NAMALWA (cell line): ENCODE measurements around the gene AADACL4.
"Not testable (repeated sequence)": the region's sequence is repeated elsewhere in the genome, so short reads cannot be mapped to it uniquely, and the experiment has no call there.

Experiments
- DNase-seq: peaks from one replicate; pipeline ENCODE4 v3.0.0-alpha.2; 2015; ENCODE audit warnings: low spot score

Gene AADACL4

DNA sequence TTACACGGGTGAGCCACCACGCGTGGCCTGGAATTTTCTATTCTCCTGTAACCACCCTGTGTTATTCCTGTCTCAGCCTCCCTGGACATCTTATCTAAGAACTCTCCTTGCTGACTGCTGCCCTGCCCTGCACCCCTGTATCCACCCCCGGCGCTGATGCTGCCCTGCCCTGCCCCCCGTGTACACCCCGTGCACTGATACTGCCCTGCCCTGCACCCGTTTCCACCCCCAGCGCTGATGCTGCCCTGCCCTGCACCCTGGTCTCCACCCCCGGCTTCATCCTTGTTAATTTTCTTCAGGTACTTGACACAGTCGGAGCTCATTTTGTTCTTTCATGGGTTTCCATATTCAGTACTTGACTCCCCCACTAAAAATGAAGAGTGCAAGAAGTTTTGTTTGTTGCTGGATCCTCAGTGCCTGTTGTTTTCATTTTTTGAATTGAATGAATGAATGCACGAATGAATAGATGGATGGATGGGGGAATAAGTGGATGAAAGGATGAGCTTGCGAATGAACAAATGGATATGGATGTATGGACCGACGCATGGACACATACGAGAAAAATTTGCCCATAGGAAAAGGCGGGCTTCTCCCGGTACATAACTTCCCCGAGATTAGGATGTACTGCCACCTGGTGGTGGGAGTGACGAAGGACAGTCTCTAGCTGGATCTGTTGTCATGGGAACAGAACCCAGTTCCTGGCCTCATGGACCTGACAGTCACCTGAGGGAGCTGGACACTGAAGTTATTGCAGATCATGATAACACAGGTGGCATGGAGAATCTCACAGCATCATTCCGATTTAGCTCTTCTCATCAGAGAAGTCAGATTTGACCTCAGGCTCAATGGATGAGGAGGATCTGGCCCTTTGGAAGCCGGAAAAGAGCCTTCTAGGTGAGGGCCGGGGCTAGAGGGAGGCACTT, 14.9 kb downstream of the AADACL4 start:
- peak; percentile 85 for DNase-seq

DNA sequence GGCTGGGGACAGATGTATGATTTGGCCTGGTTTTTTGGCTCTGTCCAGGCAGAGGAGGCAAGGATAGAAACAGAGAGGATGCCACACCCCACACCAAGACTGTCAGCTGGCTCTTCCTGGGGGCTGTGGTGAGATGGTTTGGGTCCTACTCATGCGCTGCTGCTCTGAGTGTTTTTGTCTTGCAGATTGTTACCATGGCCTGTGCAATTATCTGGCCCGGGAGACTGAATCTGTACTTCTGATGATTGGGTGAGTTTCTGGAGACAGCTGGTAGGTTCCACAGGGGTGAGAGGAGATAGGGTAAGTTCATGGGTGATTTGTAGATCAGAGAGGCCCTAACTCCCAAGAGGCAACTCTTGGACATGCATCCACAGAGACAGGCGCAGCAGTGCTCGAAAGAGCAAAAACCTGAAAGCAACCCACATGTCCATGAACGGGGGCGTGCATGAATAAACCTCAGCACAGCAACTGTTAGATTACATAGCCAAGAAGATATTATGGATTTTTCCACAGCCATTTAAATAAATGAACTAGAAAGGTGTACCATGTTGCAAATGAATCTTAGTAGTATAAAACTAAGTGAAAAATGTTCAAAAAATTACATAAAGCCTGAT, 17.8 kb downstream of the AADACL4 start:
- no peak for DNase-seq

DNA sequence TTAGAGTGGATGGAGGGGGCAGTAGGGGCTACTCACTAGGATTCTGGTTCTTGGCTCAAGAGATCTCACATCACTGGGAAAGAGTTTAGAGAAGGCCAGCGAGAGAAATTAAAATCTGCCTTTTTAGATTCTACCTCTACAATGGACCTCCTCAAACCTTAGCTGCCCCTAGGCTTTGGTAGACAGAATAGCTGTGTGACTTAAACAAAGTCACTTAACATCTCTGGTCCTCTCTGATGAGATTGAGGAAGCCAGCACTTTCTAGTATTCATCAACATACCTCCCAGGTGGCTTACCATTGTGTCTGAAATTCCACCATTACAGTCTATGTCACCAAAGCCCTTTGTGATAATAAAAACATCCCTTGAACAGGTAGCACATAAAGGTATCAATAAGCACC, 18.7 kb downstream of the AADACL4 start:
- no peak for DNase-seq

DNA sequence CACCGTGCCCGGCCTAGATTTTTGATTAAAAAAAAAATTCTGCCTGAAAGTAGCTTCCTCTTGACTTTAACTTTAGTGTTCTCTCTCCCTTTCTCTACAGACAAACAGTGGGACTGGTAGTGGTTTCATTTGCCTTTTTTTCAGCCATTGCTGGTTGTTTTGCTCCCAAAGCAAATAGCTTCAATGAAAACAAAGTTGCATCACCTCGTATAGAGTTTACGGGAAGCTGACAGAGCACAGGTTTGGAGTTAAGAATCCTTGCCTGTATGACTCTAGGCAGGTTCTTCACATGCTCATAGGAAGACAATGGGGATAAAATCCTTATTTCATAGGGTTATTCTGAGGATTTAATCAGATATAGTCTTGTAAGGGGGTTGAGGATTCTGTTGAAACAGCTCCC, 21.6 kb downstream of the AADACL4 start:
- no peak for DNase-seq

DNA sequence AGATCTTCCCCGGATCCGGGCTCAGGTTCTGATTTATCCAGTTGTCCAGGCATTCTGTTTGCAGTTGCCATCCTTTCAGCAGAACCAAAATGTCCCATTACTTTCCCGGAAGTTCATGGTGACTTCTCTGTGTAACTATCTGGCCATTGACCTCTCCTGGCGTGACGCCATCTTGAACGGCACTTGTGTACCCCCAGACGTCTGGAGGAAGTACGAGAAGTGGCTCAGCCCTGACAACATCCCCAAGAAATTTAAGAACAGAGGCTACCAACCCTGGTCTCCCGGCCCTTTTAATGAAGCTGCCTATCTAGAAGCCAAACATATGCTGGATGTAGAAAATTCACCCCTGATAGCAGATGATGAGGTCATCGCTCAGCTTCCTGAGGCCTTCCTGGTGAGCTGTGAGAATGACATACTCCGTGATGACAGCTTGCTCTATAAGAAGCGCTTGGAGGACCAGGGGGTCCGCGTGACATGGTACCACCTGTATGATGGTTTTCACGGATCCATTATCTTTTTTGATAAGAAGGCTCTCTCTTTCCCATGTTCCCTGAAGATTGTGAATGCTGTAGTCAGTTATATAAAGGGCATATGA, 22.4 kb downstream of the AADACL4 start:
- no peak for DNase-seq

DNA sequence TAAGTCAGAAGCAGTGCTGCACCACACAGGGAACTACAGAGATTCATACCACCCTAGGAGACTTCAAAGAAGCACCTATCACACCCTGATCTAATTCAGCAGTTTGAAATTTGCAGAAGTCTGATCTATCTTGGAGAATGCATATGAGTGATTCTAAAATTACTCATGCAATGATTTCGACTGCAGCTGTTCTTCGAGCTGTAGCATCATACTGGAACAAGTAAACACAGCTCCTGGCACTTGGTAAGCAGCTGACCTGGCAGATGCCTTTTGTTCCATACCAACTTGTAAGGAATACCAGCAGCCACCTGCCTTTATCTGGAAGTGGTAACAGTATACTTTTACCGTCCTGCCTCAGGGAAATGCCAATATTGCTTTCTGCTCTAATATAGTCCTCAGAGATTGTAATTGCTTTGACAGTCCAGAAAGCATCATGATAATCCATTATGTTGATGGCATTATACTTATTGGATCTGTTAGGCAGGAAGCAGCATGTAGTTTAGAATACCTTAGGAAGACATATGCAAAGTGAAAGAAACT, 25.7 kb downstream of the AADACL4 start:
- DNase-seq = no peak

DNA sequence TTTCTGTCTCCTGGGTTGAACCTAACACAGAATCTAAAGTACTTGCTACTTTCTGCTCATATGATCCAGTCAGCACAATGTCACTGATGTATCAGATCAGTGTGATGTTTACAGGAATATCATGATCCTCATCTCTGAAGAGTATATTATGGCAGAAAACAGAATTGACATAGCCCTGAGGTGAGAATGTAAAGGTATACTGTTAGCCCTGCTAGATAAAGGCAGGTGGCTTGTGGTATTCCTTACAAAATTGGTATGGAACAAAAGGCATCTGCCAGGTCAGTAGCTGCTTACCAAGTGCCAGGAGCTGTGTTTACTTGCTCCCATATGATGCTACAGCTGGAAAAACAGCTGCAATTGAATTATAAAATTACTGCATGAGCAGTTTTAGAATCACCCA, 30.5 kb downstream of the AADACL4 start:
- no peak for DNase-seq

DNA sequence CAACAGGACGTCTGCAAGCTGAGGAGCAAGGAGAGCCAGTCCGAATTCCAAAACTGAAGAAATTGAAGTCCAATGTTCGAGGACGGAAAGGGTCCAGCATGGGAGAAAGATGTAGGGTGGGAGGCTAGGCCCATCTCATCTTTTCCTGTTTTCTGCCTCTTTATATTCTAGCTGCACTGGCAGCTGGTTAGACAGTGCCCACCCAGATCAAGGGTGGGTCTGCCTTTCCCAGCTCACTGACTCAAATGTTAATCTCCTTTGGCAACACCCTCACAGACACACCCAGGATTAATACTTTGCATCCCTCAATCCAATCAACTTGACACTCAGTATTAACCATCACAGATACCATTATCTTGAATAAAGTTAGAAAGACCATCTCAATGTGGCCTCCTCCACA, 32.2 kb downstream of the AADACL4 start:
- DNase-seq = not testable (repeated sequence)

DNA sequence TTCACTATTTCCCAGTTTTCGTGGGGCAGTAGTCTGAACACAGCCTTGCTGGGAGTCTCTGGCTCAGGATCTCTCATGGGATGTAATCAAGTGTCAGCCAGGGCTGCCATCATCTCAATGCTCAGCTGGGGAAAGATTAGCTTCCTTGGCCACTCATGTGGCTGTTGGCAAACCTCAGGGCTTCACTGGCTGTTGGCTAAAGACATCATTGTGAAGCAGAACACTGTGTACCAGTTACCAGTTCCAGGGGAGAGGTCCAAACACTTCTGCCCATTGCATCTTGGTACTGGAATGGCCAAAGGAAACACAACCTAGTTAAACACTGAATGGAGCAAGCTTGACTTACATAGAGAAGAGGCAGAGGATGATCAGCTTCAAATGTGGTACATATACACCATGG, 33.7 kb downstream of the AADACL4 start:
- DNase-seq = no peak

DNA sequence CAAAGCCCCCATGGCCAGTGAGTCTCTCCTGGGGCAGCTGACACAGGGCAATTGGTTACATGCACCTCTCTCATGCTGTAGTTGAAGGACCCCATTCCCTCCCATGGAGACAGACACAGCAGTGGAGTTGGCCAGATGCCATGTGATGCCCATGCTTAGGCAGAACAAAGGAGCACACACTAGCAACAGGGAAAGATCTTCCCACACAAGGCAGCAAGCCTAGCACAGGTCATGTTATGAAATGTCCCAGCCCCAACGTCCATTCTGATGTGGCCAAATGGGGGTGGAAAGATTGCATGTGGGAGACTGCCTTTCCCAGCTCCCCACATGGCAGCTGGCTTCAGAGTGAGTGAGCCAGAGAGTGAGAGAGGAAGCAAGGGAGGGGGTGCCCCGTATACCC, 34.5 kb downstream of the AADACL4 start:
- no peak for DNase-seq

DNA sequence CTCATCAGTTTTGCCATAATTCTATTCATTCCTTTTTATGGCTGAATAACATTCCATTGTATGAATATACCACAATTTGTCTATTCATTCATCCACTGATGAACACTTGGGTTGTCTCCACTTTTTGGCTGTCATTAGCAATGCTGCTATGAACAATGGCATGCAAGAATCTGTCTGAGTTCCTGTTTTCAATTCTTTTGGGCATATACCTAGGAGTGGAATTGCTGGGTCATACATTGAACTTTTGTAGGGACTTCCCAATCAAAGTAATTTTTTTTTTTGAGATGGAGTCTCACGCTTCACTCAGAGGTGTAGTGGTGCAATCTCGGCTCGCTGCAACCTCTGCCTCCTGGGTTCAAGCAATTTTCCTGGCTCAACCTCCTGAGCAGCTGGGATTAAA, 34.9 kb downstream of the AADACL4 start:
- DNase-seq = no peak

DNA sequence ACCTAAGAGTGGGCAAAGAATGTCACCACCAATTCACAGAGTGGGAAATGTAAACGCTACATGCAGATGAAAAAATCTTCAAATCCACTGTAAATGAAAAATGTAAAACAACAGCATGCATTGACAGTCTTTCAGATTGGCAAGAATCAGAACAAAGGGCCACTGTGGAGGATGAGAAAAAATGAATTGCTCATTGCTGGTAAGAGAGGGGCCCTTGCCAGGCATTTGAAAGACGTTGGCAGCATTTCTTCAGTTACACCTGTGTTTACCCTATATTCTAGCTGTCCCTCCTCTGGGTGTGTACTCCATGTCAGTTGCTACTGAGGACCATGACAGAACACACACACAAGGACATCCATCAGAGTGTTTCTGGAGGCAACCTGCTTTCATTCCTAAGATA, 46.3 kb downstream of the AADACL4 start:
- no peak for DNase-seq

DNA sequence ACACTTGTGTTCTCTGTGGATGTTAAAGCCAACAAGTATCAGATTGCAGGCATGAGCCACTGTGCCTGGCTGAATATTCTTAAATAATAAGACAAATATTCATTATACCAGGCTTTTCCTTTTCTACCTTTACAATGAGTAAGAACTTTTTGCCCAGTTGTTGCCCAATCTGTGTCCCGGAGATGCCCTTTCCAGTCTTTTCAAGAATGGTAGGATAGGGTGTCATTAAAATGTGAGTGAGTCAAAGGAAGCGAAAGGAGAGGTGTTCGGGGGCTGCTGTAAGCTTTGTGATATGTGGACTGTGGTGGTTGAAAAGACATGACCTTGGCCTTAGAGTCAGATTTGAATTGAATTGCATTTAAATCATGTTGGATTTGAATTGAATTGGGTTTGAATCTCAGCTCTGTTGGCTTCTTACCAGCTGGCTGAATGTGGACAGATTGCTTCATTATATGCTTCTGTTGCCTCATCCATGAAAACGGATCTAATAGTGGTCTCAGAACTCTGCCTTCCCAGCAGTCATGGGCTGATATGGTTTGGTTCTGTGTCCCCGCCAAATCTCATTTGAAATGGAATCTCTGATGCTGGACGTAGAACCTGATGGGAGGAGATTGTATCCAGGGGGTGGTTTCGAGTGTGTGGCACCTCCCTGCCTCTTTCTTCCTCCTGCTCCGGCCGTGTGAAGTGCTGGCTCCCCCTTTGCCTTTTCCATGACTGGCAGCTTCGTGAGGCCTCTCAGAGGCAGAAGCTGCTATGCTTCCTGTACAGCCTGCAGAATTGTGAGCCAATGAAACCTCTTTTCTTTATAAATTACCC, 49.3 kb downstream of the AADACL4 start:
- no peak for DNase-seq

DNA sequence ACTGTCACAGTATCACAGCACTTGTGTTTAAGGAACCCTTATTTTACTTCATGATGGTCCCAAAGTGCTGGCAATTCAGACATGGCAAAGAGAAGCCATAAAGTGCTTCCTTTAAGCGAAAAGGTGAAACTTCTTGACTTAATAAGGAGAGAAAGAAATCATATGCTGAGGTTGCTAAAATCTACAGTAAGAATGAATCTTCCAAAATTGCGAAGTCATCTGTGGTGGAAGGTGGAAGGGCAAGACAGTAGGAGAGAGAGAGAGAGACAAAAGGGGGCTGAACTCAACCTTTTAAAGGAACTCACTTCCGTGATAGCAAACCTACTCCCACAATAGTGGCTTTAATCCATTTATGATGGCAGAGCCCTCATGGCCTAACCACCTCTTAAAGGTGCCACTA, 52.8 kb downstream of the AADACL4 start:
- DNase-seq = no peak

DNA sequence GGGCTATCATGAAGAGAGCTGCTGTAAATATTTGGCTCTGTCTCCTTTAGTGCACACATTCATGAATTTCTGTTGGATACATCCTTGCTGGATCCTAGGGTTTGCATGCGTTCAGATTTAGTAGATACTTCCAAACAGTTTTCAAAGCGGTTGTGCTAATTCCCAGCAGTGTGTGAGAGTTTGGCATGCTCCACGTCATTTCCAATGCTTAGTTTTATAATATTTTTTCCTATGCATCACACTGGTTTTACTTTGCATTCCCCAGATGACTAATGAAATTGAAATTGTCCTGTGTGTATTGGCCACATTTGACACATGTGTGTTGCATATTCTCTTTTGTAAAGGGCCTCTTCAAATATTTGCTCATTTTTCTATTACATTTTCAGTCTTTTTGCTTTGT, 53.5 kb downstream of the AADACL4 start:
- no peak for DNase-seq

DNA sequence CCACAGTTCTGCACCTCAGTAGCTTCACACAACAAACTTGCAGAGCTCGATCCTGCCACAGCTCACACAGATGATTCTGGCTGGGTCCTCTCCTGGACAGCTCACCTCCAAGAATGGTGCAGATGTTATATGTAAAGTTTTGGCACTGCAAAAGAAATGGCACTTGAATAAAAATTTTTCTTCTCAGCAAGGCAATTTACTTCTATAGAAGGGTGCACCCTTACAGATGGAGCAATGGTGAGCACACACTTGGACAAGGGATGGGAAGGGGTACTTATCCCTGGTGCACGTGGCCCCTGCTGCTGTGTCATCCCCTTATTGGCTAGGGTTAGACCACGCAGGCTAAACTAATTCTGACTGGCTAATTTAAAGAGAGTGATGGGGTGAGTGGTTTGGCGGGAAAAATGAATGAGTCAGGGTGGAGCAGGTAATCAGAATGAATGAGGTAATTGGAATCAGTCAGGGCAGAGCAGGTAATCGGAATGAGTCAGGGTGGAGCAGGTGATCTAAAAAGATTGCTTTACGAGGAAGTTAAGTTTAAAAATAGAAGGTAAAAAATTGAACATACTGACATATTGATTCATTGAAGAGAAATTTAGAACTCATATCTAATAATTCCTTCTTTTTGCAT, 60.1 kb downstream of the AADACL4 start:
- no peak for DNase-seq

DNA sequence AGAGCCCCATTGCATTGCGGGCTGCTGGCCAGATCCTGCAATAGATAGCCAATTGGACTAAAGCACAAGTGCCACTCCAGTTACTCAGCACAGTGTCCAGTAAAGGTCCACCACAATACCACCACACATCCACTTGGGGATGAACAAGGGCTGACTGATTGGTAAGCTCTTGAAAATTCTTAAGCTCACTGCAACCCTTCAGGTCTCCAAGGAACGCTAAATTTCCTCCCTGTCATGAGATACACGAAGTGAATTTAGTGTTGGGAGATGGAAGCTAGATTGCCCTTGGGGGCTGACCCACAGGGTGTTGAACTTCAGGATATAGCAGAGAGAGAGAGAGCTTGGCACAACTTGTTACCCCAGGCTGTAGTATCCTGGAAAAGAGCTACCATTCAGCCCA, 62.2 kb downstream of the AADACL4 start:
- no peak for DNase-seq

DNA sequence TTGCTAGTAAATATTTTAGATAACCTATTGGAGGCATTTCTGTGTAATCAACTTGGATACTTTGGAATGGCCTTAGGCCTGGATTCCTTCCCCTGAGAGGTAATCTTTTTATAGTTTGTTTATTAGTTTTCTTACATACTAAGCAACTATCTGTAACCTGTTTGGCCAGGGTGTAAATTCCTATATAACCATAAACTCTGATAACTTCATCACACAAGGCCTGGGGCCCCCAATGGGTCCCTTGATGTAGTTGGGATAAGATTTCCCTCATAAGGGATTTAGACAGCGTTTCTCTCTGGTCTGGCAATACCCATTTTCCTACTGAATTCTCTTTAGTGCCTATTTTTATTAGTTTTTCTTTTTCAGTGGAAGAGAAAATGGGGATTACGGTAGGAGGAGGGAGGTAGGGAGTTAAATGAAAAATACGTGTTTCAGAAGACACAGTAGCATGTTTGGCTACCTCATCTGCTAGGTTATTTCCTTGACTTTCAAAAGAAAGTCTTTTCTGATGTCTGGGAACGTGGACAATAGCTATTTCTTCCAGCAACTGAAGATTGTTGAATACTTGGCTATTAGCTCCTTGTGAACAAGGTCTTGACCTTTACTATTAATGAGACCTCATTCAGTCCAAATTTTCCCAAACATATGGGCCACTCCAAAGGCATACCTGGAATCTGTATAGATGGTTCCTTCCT, 64.7 kb downstream of the AADACL4 start:
- no peak for DNase-seq

DNA sequence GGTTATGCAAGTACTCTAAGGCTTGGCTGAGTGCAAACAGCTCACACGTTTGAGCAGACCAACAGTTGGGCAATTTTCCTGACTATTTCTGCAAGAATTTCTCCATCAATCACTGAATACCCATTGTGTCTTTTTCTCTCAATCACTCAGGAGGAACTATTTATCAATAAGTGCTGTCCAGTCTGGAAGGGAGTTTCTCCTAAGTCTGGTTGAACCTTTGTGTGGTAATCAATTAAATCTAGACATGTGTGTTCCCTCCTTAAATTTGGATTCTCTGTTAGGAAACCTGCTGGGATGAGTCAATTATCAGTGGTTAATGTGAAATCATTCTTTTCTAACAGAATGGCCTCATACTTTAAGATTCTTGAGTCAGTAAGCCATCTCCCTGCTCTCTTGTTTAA, 65.2 kb downstream of the AADACL4 start:
- DNase-seq = no peak

DNA sequence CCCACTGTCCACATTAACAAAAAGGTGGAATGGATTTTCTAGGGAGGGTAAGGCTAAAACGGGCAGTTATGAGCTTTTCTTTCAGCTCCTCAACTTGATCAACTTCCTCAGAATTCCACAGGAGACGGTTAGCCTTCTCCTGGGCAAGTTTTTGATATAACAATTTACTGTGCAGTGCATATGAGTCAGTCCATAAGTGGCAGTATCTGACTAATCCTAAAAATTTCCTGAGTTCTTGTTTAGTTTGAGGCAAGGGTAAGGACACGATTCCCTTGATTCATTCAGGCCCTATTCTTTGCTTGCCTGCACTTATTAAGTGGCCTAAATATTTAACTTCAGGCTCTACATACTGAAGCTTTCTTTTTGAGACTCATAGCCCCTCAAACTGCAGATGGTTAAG, 65.8 kb downstream of the AADACL4 start:
- no peak for DNase-seq

DNA sequence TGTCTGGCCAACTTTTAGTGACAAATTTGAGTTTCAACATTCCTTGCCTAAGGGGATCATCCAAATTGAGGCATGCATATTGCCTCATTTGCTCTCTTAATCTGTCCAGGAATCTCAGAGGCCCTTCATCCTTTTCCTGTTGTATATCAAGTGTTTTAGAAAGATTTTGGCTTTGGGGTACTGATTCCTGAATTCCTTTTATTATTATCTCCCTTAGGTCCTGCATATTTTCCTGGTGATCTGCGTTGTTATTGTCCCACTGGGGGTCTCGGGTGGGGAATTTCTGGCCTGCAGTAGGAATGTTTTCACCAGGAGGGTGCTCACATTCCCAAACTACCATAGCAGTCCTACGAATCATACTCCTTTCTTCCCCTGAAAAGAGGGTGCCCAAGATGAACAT, 67.7 kb downstream of the AADACL4 start:
- no peak for DNase-seq
